ENCODE data around the gene PLXDC1. TPM values are rescaled to one million over a fixed set of nuclear protein-coding genes. Genes with fewer than 3 reads are reported as not detected.

Gene PLXDC1
- total and polyA plus RNA-seq, 2 of the 8 experiments (the other 6 are each of a cell fraction or from before 2014, with no cell fraction given), result 4.1 to 14.6 TPM

DNA sequence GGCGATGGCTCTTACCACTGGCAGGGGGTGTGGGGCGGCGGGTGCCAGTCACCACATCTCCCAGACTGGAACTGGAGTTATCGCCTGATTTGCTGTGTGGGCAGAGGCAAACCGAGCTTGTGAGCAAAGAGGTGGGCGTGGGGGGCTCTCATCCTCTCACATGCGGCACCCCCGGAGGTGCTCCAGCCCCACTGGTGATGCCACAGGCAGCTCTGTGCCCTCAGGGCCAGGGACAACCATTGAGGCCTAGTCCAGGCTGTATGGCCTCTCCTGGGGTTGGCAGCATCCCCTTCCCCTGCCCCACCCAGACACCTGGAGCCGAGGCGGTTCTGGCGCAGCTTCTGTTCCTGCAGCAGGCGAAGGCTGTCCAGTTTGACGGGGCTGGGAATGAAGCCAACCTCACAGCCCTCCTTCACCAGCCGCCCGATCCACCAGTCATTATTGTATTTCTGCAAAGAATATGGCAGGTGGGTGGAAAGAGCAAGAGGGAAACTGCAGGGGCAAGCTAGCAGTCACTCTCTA lies 35.1 kb upstream of the PLXDC1 start:
- ChIA-PET POLR2A (ENCODE audit: partially characterized antibody) (interaction anchor here (0.9 to 2.2 kb wide), 6 partner anchors 9 to 19 kb away, joined by 3 to 5 read pairs (median 4); partner anchors contain the start of gene CACNB1), CTCF (ENCODE audit: partially characterized antibody) (interaction anchor here (0.5 to 2.0 kb wide), 5 partner anchors 8 to 188 kb away, joined by 3 to 9 read pairs (median 4); no protein-coding TSS in a partner anchor)
- no peak overlapping the region for H2AK5ac ChIP-seq (ENCODE audit: low read depth, low read length)
- peaks cover 28 to 73% (median 45%) of the 10 kb centered on the region in 4 experiments for H3K36me3 ChIP-seq (ENCODE audit: control insufficient read depth in 2 of 4, insufficient read depth in 4 of 4, low read length in 3 of 4)
- DNase-seq (ENCODE audit: low read depth in 1 of 2, low spot score in 2 of 2) (no peak), FAIRE-seq (no peak)
- no peaks in the 10 kb centered on the region for H3K23me2 ChIP-seq (ENCODE audit: low read depth, low read length)
- peaks cover 2% of the 10 kb centered on the region; the same call in 1 of the 2 replicates for H3K79me1 ChIP-seq (ENCODE audit: low read depth, low read length)
- H2BK12ac ChIP-seq (ENCODE audit: low read depth, low read length), result no peak overlapping the region
- H3K9ac ChIP-seq (replicated peaks in 1 of 4; ENCODE audit: extremely low read depth in 1 of 4, low read depth in 3 of 4, low read length in 3 of 4), result no peak overlapping the region
- no peak overlapping the region for H3K14ac ChIP-seq (ENCODE audit: insufficient read length)
- peaks cover 0 to 18% of the 10 kb centered on the region in 2 experiments for H4K20me1 ChIP-seq (replicated peaks in 1 of 2; ENCODE audit: control insufficient read depth in 1 of 2, insufficient read depth in 2 of 2, low read length in 2 of 2)
- H3K4me2 ChIP-seq (ENCODE audit: insufficient read depth in 1 of 2, low read depth in 2 of 2, low read length in 2 of 2), result no peak overlapping the region
- WGBS, 2 experiments (ENCODE audit: extremely low coverage in 1 of 2, insufficient coverage in 1 of 2, insufficient read length in 1 of 2, insufficient replicate concordance in 2 of 2, low coverage in 1 of 2, low lambda C conversion rate in 2 of 2, missing lambda C conversion rate in 1 of 2), result 92% methylated on average over 12 of the region's 15 CpGs; no CpG with 5 or more reads in 1 of the 2 experiments
- H2AFZ ChIP-seq (ENCODE audit: low read length), result no peak overlapping the region
- no peak overlapping the region for H4K91ac ChIP-seq (replicated peaks; ENCODE audit: insufficient read length, low read length)
- no peaks in the 10 kb centered on the region for H3K27me3 ChIP-seq (replicated peaks in 1 of 4; ENCODE audit: control insufficient read depth in 3 of 4, extremely low read depth in 1 of 4, insufficient read depth in 3 of 4, low read length in 3 of 4)
- no peak overlapping the region for H4K5ac ChIP-seq (ENCODE audit: insufficient read length, low read depth, low read length)
- no peak overlapping the region for H2BK15ac ChIP-seq (ENCODE audit: low read length)
- H3K4me3 ChIP-seq (ENCODE audit: extremely low read depth in 1 of 4, insufficient read depth in 2 of 4, low read depth in 3 of 4, low read length in 4 of 4), result no peak overlapping the region
- H3K56ac ChIP-seq (replicated peaks; ENCODE audit: insufficient read length, low read depth, low read length), result no peak overlapping the region
- no peak overlapping the region for H3K4ac ChIP-seq (replicated peaks; ENCODE audit: insufficient read length, low read depth, low read length)
- no peak overlapping the region; the same call in 1 of the 2 replicates for H4K8ac ChIP-seq (ENCODE audit: extremely low read depth, insufficient read depth, low read length)
- H2BK120ac ChIP-seq (replicated peaks; ENCODE audit: low read depth, low read length), result no peak overlapping the region
- no peaks in the 10 kb centered on the region for H3K4me1 ChIP-seq (replicated peaks in 1 of 4; ENCODE audit: control insufficient read depth in 3 of 4, insufficient read depth in 4 of 4, low read length in 3 of 4)
- no peak overlapping the region for H2BK5ac ChIP-seq (ENCODE audit: low read depth, low read length)
- H3K27ac ChIP-seq (ENCODE audit: low read depth, low read length), result no peak overlapping the region
- no peak overlapping the region for H2BK20ac ChIP-seq (ENCODE audit: low read length)
- no peak overlapping the region for H3K23ac ChIP-seq (ENCODE audit: insufficient read length)
- H3K9me3 ChIP-seq (ENCODE audit: insufficient read depth in 2 of 2, low read depth in 1 of 2, low read length in 1 of 2), result no peaks in the 10 kb centered on the region
- no peaks in the 10 kb centered on the region for H3K79me2 ChIP-seq (ENCODE audit: control insufficient read depth in 1 of 2, insufficient read depth in 2 of 2, low read length in 2 of 2)
- no peak overlapping the region for H3K18ac ChIP-seq (ENCODE audit: extremely low read depth, low read length)
- no peak for TF ChIP-seq RBBP5 (IDR thresholded peaks at IDR 0.05; ENCODE audit: borderline replicate concordance, low read depth, low read length)

Data from H1 (cell line).